Upper lobe of right lung (tissue), 1 donor: ENCODE data around the gene GRIA4. TPM values are rescaled to one million over a fixed set of nuclear protein-coding genes. Genes with fewer than 3 reads are reported as not detected.

Experiments used
- ATAC-seq: fragments of 200-7000 bp; cut with Tn5 transposase; one replicate; pipeline ENCODE4 v1.9.1; 2020; ENCODE audit warnings: mild to moderate bottlenecking, moderate library complexity
- DNase-seq: peaks from one replicate; pipeline ENCODE4 v3.0.0-alpha.2; 2020
- H3K27ac ChIP-seq: fragments of 200-600 bp; one replicate; pipeline ENCODE4 v1.8.0; 2022
- H3K27me3 ChIP-seq: fragments of 200-600 bp; one replicate; pipeline ENCODE4 v1.8.0; 2022; ENCODE audit warnings: mild to moderate bottlenecking
- H3K36me3 ChIP-seq: fragments of 200-600 bp; one replicate; pipeline ENCODE4 v1.8.0; 2022
- H3K4me1 ChIP-seq: fragments of 200-600 bp; one replicate; pipeline ENCODE4 v1.8.0; 2022
- H3K4me3 ChIP-seq: fragments of 200-600 bp; one replicate; pipeline ENCODE4 v1.8.0; 2022; ENCODE audit warnings: mild to moderate bottlenecking
- H3K9me3 ChIP-seq: fragments of 200-600 bp; one replicate; pipeline ENCODE4 v1.8.0; 2022
- CTCF ChIP-seq: fragments of 200-600 bp; IDR thresholded peaks from one replicate; pipeline ENCODE4 v1.8.0; 2022; ENCODE audit warnings: antibody characterized with exemption
- intact Hi-C: fragments of 100-400 bp; cut with DNase I; formaldehyde crosslinking; loops from one replicate; pipeline ENCODE4 v1.11.0; 2022
- long read RNA-seq: library from polyadenylated mRNA; unstranded; transcript quantifications from one replicate; pipeline ENCODE4 v2.0.0, GENCODE V29; 2021
- total RNA-seq: library from RNA; stranded (reverse); fragmentation: NEBNext Ultra II Directional; extraction: Animal tissue kit (Norgen Biotek cat#: 25700); gene quantifications from one replicate; pipeline ENCODE4 v1.2.1, GENCODE V29; 2021
- donor health status: DM: no; HTN: yes; CAD: no; lungs with severe emphysema.

GRIA4 gene
- not detected for total RNA-seq
- long read RNA-seq: 0 reads

- peaks cover 12% of the 10 kb centered on the region for H3K4me1 ChIP-seq
- no peak within 1 kb of the TSS for H3K27ac ChIP-seq
- intact Hi-C loops: no loop called here
- no peaks in the 10 kb centered on the region for H3K9me3 ChIP-seq
- H3K27me3 ChIP-seq: peaks cover 27% of the 10 kb centered on the region
- H3K36me3 ChIP-seq: no peaks in the 10 kb centered on the region
- H3K4me3 ChIP-seq: peak within 1 kb of the TSS; percentile 28
- TF ChIP-seq CTCF: no peak
- DNase-seq (peak; percentile 64), ATAC-seq (peak; percentile 44)
These were observed at the start of gene GRIA4 for GRCh38 chr11:105609832-105610781. GRIA4 (plus strand) TSS chr11:105610073; CDS start chr11:105610998, 925 bp downstream.

- Histone ChIP-seq H3K4me3 (no peak overlapping the region), H3K36me3 (no peaks in the 10 kb centered on the region), H3K27ac (no peak overlapping the region), H3K9me3 (no peaks in the 10 kb centered on the region), H3K27me3 (no peaks in the 10 kb centered on the region), H3K4me1 (no peaks in the 10 kb centered on the region)
- intact Hi-C loops: no loop called here
- ATAC-seq: no peak
- no peak for TF ChIP-seq CTCF
- DNase-seq: no peak
These were observed 36.8 kb upstream of the GRIA4 start for GRCh38 chr11:105573091-105573490.

- H3K9me3 ChIP-seq: no peaks in the 10 kb centered on the region
- no peak for TF ChIP-seq CTCF
- no peaks in the 10 kb centered on the region for H3K36me3 ChIP-seq
- no peak overlapping the region for H3K4me3 ChIP-seq
- intact Hi-C loops: no loop called here
- no peak for ATAC-seq
- no peak overlapping the region for H3K27ac ChIP-seq
- DNase-seq: no peak
- H3K27me3 ChIP-seq: no peaks in the 10 kb centered on the region
- H3K4me1 ChIP-seq: no peaks in the 10 kb centered on the region
These were observed 34.9 kb upstream of the GRIA4 start for GRCh38 chr11:105574974-105575373.

GRCh38 chr11:105577641-105578040 lies 32.2 kb upstream of the GRIA4 start:
- ATAC-seq (no peak), DNase-seq (no peak)
- Histone ChIP-seq H3K9me3 (no peaks in the 10 kb centered on the region), H3K27me3 (no peaks in the 10 kb centered on the region), H3K27ac (no peak overlapping the region), H3K4me3 (no peak overlapping the region), H3K4me1 (no peaks in the 10 kb centered on the region), H3K36me3 (no peaks in the 10 kb centered on the region)
- intact Hi-C loops: no loop called here
- TF ChIP-seq CTCF: no peak

- TF ChIP-seq CTCF: no peak
- Histone ChIP-seq H3K36me3 (no peaks in the 10 kb centered on the region), H3K27me3 (no peaks in the 10 kb centered on the region), H3K4me1 (no peaks in the 10 kb centered on the region), H3K27ac (no peak overlapping the region), H3K4me3 (no peak overlapping the region), H3K9me3 (no peaks in the 10 kb centered on the region)
- no peak for ATAC-seq
- no peak for DNase-seq
- intact Hi-C loops: no loop called here
These were observed 30.8 kb upstream of the GRIA4 start for GRCh38 chr11:105579111-105579510.
